Loucy (cell line): ENCODE measurements around the gene ALK.

Experiments
- CTCF ChIP-seq: fragments of 200-600 bp; sonication (generic); conservative IDR thresholded peaks from 2 replicates; pipeline ENCODE4 v1.5.1; 2014; ENCODE audit warnings: mild to moderate bottlenecking, antibody characterized with exemption, low read length
- EZH2phosphoT487 ChIP-seq: fragments of 200-600 bp; IDR thresholded peaks from 2 replicates; pipeline ENCODE4 v1.6.1; 2018; ENCODE audit warnings: antibody characterized with exemption, mild to moderate bottlenecking, moderate library complexity, borderline replicate concordance

DNA sequence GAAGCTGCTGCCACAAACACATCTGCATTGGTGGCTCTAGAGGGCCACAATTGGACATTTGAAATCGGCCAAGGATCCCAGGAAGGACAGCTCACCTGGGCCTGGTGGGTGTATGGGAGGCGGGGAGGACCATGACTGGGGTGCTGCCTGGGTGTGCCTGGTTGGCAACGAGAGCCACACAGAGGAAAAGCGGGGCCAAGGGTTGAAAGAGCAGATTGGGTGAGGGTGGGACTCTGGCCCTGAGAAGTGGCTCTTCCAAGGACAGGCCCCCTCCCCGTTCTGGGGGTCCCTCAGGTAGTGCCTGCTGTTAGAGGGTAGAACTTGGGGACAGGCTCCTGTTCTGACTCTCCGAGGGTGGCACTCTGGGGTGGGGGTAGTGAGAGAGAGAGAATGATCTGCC is 703.3 kb downstream of the ALK start:
- no peak for TF ChIP-seq CTCF
- TF ChIP-seq EZH2phosphoT487 = no peak
